Esophagus (tissue), 2 donors: ENCODE data around the gene TMC8. TPM values are rescaled to one million over a fixed set of nuclear protein-coding genes. Genes with fewer than 3 reads are reported as not detected.
"Not testable (repeated sequence)": the region's sequence is repeated elsewhere in the genome, so short reads cannot be mapped to it uniquely, and the experiment has no call there.

Experiments
- H3K27ac ChIP-seq, 2 donors: one replicate each; pipeline ENCODE4 v1.5.1; 2013; ENCODE audit warnings: low read depth in 2 of 2, mild to moderate bottlenecking in 2 of 2, inconsistent platforms in 1 of 2, low read length in 1 of 2, moderate library complexity in 1 of 2
- H3K27me3 ChIP-seq, 2 donors: one replicate each; pipeline ENCODE4 v1.6.1; 2013; ENCODE audit warnings: low read length in 2 of 2, control low read depth in 1 of 2, mild to moderate bottlenecking in 1 of 2; ENCODE audit not compliant: insufficient read depth in 2 of 2, control insufficient read depth in 1 of 2
- H3K36me3 ChIP-seq, 2 donors: one replicate each; pipeline ENCODE4 v1.6.1; 2013; ENCODE audit warnings: low read length in 1 of 2; ENCODE audit not compliant: control insufficient read depth in 2 of 2, insufficient read depth in 2 of 2
- H3K4me1 ChIP-seq, 2 donors: one replicate each; pipeline ENCODE4 v1.6.1; 2013; ENCODE audit warnings: low read length in 1 of 2; ENCODE audit not compliant: control insufficient read depth in 2 of 2, insufficient read depth in 2 of 2
- H3K4me3 ChIP-seq, 2 donors: one replicate each; pipeline ENCODE4 v1.5.1; 2013; ENCODE audit warnings: low read length in 2 of 2, mild to moderate bottlenecking in 2 of 2, low read depth in 1 of 2, moderate library complexity in 1 of 2
- H3K9me3 ChIP-seq, 2 donors: one replicate each; pipeline ENCODE4 v1.6.1; 2013; ENCODE audit warnings: mild to moderate bottlenecking in 2 of 2, low read depth in 1 of 2, low read length in 1 of 2, moderate library complexity in 1 of 2; ENCODE audit not compliant: control insufficient read depth in 2 of 2, insufficient read depth in 1 of 2
- WGBS, 2 donors: extraction: QIAGEN DNeasy Blood & Tissue Kit; methylation state at CpG; one replicate each; pipeline ENCODE4 v1.1.7; 2013; 5-methylcytosine and 5-hydroxymethylcytosine counted together
- polyA plus RNA-seq, 2 donors: library from polyadenylated mRNA; stranded (reverse); fragments of 200-250 nt; gene quantifications; one replicate each; pipeline ENCODE4 v1.2.3, GENCODE V29; 2013
- donor health status: healthy with polysubstance abuse.
- donor health status: Bipolar disorder and iron deficiency.

TMC8 gene, protein sequence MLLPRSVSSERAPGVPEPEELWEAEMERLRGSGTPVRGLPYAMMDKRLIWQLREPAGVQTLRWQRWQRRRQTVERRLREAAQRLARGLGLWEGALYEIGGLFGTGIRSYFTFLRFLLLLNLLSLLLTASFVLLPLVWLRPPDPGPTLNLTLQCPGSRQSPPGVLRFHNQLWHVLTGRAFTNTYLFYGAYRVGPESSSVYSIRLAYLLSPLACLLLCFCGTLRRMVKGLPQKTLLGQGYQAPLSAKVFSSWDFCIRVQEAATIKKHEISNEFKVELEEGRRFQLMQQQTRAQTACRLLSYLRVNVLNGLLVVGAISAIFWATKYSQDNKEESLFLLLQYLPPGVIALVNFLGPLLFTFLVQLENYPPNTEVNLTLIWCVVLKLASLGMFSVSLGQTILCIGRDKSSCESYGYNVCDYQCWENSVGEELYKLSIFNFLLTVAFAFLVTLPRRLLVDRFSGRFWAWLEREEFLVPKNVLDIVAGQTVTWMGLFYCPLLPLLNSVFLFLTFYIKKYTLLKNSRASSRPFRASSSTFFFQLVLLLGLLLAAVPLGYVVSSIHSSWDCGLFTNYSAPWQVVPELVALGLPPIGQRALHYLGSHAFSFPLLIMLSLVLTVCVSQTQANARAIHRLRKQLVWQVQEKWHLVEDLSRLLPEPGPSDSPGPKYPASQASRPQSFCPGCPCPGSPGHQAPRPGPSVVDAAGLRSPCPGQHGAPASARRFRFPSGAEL
- polyA plus RNA-seq: 1 to 10 TPM; 2.1 to 6.1 TPM

GRCh38 chr17:78130437-78131101 is at the start of gene TMC8:
Gene TMC8, plus strand, starts transcription at chr17:78130771. Its CDS starts 818 bp downstream, at chr17:78131589.
- Histone ChIP-seq H3K4me3 (peak within 1 kb of the TSS; percentile 38 to 49), H3K27me3 (no peaks in the 10 kb centered on the region), H3K4me1 (peaks cover 9 to 29% of the 10 kb centered on the region in 2 donors), H3K27ac (peak within 1 kb of the TSS; percentile 53 to 71), H3K9me3 (no peaks in the 10 kb centered on the region), H3K36me3 (peaks cover 0 to 4% of the 10 kb centered on the region in 2 donors)
- WGBS, 2 donors: 62 to 65% methylated on average over 10 of the region's 10 CpGs

DNA sequence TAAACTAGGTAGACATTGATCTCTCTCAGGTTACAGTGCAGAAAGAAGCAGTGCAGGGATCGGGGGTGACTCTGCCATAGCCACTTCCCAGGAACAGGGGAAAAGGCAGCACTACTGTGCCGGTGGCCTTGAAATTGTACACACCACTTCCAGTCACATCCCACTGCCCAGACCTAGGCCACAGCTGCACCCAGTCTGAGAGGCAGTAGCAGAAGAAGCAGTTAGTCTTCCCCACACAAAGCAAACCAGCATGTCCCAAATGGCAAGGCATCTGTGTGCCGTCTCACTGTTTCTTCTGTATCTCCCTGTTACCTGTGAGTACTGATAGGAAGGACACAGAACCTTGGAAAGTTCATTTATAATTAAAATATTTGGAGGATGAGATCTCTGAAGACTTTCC is 49.0 kb upstream of the TMC8 start:
- Histone ChIP-seq H3K36me3 (peaks cover 0 to 14% of the 10 kb centered on the region in 2 donors), H3K9me3 (no peaks in the 10 kb centered on the region), H3K27ac (no peak overlapping the region), H3K4me1 (no peaks in the 10 kb centered on the region), H3K4me3 (no peak overlapping the region), H3K27me3 (no peaks in the 10 kb centered on the region)
- 91 to 96% methylated on average over 3 of the region's 3 CpGs for WGBS, 2 donors

GRCh38 chr17:78082355-78082872 is 48.2 kb upstream of the TMC8 start:
- WGBS, 2 donors: 82 to 87% methylated on average over 5 of the region's 5 CpGs
- peaks cover 0 to 16% of the 10 kb centered on the region in 2 donors for H3K36me3 ChIP-seq

DNA sequence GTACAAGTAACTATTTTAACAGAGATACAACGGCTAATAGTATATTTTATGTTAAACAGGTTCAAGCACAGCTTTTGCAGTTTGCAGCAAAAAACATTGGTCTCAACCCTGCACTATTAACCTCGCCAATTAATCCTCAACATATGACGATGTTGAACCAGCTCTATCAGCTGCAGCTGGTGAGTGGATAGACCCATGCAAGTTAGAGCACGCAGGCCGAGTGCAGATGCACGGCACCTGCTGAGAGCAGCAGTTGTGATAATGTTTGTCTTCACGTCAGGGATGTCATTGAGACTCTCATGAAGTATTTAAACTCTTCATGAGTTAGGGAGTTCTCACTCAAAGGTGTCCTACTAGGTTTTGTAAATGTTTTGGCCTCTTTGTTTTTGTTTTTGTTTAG is 47.6 kb upstream of the TMC8 start:
- H3K9me3 ChIP-seq: no peaks in the 10 kb centered on the region
- WGBS, 2 donors: 69 to 77% methylated on average over 7 of the region's 7 CpGs
- H3K4me3 ChIP-seq: no peak overlapping the region
- H3K4me1 ChIP-seq: no peaks in the 10 kb centered on the region
- no peaks in the 10 kb centered on the region for H3K27me3 ChIP-seq
- no peak overlapping the region for H3K27ac ChIP-seq
- H3K36me3 ChIP-seq: peaks cover 0 to 13% of the 10 kb centered on the region in 2 donors

More at GRCh38 chr17:78082355-78082872, 48.2 kb upstream of the TMC8 start:
- not testable (repeated sequence) for H3K27me3 ChIP-seq, H3K27ac ChIP-seq, H3K4me1 ChIP-seq, H3K9me3 ChIP-seq, H3K4me3 ChIP-seq

GRCh38 chr17:78086740-78087139 is 43.8 kb upstream of the TMC8 start:
- H3K4me1 ChIP-seq: no peaks in the 10 kb centered on the region
- H3K9me3 ChIP-seq: no peaks in the 10 kb centered on the region
- H3K36me3 ChIP-seq: peaks cover 5 to 12% of the 10 kb centered on the region in 2 donors
- H3K4me3 ChIP-seq: no peak overlapping the region
- H3K27ac ChIP-seq: no peak overlapping the region
- H3K27me3 ChIP-seq: no peaks in the 10 kb centered on the region
- 95% methylated on average over 13 of the region's 13 CpGs for WGBS, 2 donors

GRCh38 chr17:78088529-78088928 is 42.0 kb upstream of the TMC8 start:
- peaks cover 10 to 16% of the 10 kb centered on the region in 2 donors for H3K36me3 ChIP-seq
- WGBS, 2 donors: 95 to 100% methylated on average over 1 of the region's 1 CpG

GRCh38 chr17:78089576-78090281 is 40.8 kb upstream of the TMC8 start:
- no peak overlapping the region for H3K27ac ChIP-seq
- peaks cover 13 to 21% of the 10 kb centered on the region in 2 donors for H3K36me3 ChIP-seq
- no peak overlapping the region for H3K4me3 ChIP-seq
- no peaks in the 10 kb centered on the region for H3K9me3 ChIP-seq
- WGBS, 2 donors: 68 to 76% methylated on average over 7 of the region's 7 CpGs
- no peaks in the 10 kb centered on the region for H3K4me1 ChIP-seq
- H3K27me3 ChIP-seq: no peaks in the 10 kb centered on the region

More at GRCh38 chr17:78088529-78088928, 42.0 kb upstream of the TMC8 start:
- Histone ChIP-seq H3K9me3 (no peaks in the 10 kb centered on the region), H3K4me3 (no peak overlapping the region), H3K27ac (no peak overlapping the region), H3K4me1 (no peaks in the 10 kb centered on the region), H3K27me3 (no peaks in the 10 kb centered on the region)

- no peak overlapping the region for H3K4me3 ChIP-seq
- H3K27ac ChIP-seq: no peak overlapping the region
- 73 to 87% methylated on average over 6 of the region's 6 CpGs for WGBS, 2 donors
- no peaks in the 10 kb centered on the region for H3K4me1 ChIP-seq
- H3K27me3 ChIP-seq: no peaks in the 10 kb centered on the region
- H3K36me3 ChIP-seq: peaks cover 19 to 21% of the 10 kb centered on the region in 2 donors
- no peaks in the 10 kb centered on the region for H3K9me3 ChIP-seq
Observed at GRCh38 chr17:78092794-78093324, 37.7 kb upstream of the TMC8 start.
